ENCODE data around the gene ISYNA1.

The ISYNA1 gene

DNA sequence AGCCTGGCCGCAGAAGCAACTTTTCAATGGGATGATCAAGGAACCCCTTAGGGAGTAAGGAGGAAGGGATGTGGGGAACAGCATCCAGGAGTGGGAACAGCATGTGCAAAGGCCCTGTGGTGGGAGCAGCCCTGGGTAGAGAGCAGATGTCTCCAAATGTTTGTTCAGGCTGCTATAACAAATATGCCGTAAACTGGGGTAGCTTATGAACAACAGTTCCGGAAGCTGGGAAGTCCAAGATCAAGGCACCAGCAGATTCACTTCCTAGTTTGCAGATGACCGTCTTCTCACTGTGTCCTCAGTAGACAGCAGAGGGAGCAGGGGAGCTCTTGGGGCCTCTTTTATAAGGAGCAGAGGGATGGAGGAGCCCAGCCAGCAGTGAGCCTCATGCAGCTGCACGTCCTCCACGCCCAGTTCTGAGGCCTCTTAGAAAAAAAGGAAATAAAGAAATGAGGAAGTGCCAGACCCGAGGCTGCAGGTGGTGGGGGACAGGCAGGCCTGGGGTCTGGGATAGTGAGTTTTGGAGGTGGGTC lies 36.3 kb downstream of the ISYNA1 start:
- TF ChIP-seq, protein P1, sequence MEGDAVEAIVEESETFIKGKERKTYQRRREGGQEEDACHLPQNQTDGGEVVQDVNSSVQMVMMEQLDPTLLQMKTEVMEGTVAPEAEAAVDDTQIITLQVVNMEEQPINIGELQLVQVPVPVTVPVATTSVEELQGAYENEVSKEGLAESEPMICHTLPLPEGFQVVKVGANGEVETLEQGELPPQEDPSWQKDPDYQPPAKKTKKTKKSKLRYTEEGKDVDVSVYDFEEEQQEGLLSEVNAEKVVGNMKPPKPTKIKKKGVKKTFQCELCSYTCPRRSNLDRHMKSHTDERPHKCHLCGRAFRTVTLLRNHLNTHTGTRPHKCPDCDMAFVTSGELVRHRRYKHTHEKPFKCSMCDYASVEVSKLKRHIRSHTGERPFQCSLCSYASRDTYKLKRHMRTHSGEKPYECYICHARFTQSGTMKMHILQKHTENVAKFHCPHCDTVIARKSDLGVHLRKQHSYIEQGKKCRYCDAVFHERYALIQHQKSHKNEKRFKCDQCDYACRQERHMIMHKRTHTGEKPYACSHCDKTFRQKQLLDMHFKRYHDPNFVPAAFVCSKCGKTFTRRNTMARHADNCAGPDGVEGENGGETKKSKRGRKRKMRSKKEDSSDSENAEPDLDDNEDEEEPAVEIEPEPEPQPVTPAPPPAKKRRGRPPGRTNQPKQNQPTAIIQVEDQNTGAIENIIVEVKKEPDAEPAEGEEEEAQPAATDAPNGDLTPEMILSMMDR (IDR thresholded peaks at IDR 0.05; ENCODE audit: low read depth, low read length), result peak; percentile 49
- DNase-seq (ENCODE audit: low read depth, low spot score), result peak; percentile 57
- no peak overlapping the region for H3K4me3 ChIP-seq (ENCODE audit: low read depth, low read length)
- in situ Hi-C loops (cut with HindIII; ENCODE audit: low sequenced_read_pairs), result no loop called here

DNA sequence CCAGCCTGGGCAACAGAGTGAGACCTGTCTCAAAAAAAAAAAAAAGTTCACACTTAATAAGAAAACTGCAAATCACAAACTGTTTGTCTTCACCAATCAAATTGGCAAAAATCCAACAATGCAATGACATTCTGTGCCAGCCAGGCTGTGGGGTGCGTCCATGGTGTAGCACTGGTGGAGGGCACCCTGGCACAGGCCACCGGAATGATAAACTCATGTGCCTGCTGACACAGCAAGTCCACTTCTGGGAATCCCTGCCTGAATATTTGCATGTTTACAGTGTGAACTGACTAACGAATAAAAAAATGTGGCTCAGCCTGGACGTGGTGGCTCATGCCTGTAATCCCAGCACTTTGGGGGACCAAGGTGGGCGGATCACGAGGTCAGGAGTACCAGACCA lies 38.9 kb downstream of the ISYNA1 start:
- H3K4me3 ChIP-seq (ENCODE audit: low read depth, low read length), result no peak overlapping the region
- TF ChIP-seq, protein P1 (IDR thresholded peaks at IDR 0.05; ENCODE audit: low read depth, low read length), result no peak
- in situ Hi-C loops (cut with HindIII; ENCODE audit: low sequenced_read_pairs), result no loop called here
- DNase-seq (ENCODE audit: low read depth, low spot score), result no peak

DNA sequence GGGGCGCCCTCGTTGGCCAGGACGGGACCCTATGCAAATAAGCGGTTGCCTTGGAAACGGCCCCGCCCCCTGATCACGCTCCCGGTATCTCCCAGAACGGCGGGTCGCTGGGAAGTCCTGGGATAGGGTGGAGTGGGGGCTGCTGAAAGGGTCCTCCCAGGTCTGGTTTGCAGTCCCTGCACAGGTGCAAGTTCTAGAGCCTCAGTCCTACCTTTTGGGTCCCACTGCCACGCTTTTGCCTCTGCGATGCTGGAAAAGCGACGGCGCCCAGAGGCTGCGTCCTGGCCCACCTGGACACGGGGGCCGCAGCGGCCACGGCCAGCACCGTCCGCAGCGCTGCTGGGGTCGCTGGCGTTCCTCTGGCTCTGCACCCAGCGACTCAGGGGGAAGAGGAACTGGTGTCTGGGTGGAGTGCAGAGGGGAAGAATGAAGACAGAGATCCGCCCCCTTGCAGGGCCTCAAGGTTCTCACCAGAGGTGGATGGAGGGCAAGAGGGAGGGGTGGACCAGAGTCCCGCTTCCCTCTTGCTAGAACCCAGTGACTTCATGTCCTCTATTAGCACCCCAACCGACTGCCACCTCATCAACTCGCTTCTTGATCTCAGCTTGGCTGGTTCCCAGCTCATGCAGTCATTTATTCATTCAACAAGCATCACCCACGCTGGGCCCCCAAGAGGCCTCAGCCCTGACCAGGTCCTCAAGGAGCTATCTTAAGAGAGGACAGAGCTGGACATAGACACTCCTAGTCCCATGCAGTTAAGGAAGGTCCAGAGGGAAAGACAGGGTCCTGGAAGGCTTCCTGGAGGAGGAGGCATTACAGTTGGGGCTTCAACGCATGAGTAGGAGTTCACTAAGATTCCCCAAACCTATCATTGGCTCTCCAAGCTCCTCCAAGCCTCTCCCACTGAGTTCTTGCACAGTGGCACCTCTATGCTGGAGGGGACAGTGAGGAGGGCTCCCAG lies 40.4 kb downstream of the ISYNA1 start, which contains the start of gene LRRC25:
Gene LRRC25 (minus strand): TSS at position 381 of the 961 bp plus-strand sequence. CDS start 659 bp downstream, outside the sequence.
- H3K4me3 ChIP-seq (ENCODE audit: low read depth, low read length), result no peak within 1 kb of the TSS
- in situ Hi-C loops (cut with HindIII; ENCODE audit: low sequenced_read_pairs), result no loop called here
- TF ChIP-seq, protein P1 (IDR thresholded peaks at IDR 0.05; ENCODE audit: low read depth, low read length), result no peak
- no peak for DNase-seq (ENCODE audit: low read depth, low spot score)

DNA sequence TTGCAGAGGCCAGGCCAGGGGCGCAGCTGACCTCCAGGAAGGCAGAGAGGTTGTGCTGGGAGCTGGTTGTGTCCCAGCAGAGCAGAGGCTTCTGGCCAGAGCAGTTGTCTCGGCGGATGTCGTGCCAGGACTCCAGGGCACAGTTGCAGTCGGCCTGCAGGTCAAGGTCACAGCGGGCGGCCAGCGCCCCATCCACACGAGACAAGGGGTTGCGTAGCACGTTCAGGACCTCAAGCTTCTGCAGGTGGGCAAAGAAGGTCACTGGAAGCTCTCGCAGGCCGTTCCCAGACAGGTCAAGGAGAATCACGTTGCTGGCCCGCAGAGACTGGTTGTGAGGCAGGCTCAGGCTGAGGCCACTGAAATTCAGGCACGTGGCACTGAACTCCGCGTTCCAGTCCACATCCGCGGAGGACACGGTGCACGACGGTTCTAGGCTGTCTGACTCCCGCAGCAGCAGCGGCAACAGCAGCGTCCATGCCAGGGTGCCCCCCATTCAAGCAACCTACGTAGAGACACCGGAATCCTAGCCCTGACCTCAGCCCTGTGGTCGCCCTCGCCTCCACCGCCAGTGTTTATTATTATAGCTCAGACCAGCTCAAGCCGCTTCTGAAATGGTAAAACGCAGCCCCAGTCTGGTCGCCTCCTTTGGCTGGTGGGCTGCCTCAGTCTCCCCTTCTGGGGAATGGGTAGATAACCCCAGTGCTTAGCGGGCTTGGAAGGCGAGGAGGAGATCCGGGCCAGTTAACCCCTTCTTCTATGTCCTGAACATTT lies 41.3 kb downstream of the ISYNA1 start:
- TF ChIP-seq, protein P1 (IDR thresholded peaks at IDR 0.05; ENCODE audit: low read depth, low read length), result no peak
- no peak for DNase-seq (ENCODE audit: low read depth, low spot score)
- in situ Hi-C loops (cut with HindIII; ENCODE audit: low sequenced_read_pairs), result no loop called here
- no peak overlapping the region for H3K4me3 ChIP-seq (ENCODE audit: low read depth, low read length)

DNA sequence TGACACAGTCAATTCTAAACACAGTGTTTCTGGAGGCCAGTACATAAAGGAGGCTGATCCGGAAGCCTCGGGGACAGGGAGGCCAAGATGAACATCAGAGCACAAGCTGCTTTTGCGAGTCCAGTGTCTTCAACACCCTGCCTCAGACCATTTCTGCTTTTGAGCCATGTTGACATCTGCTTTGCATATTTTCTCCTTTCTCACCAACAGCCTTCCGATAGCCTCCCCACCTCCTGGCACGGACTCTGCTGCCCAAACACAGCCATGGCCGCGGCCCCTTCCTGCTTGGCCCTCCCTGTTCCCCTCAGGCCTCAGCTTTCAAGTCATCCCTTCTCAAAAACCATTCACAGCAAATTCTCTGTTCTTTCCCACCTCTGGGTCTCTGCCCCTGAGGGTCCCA lies 44.1 kb downstream of the ISYNA1 start:
- H3K4me3 ChIP-seq (ENCODE audit: low read depth, low read length), result no peak overlapping the region
- TF ChIP-seq, protein P1 (IDR thresholded peaks at IDR 0.05; ENCODE audit: low read depth, low read length), result no peak
- DNase-seq (ENCODE audit: low read depth, low spot score), result no peak
- in situ Hi-C loops (cut with HindIII; ENCODE audit: low sequenced_read_pairs), result no loop called here

DNA sequence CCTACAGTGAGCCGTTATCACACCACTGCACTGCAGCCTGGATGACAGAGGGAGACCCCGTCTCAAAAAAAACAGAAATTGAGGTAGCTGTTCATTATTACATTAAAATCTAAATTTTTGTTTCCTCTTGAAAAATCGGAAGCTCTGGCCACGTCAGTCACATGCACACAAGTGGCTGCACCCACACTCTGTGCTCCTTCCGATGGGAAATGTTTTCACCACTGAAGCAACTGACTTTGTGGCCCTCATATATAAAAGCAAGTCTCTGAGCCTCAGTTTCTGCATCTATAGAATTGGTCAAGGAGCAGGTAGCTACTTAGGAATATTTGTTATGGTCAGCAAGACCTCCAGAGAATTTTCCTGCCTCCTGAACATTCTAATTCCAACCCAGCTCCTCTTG lies 45.0 kb downstream of the ISYNA1 start:
- in situ Hi-C loops (cut with HindIII; ENCODE audit: low sequenced_read_pairs), result no loop called here
- no peak overlapping the region for H3K4me3 ChIP-seq (ENCODE audit: low read depth, low read length)
- no peak for DNase-seq (ENCODE audit: low read depth, low spot score)
- TF ChIP-seq, protein P1 (IDR thresholded peaks at IDR 0.05; ENCODE audit: low read depth, low read length), result no peak

Measured in astrocyte of the spinal cord (primary cell).